ENCODE results near the gene NSG2. TPM values are rescaled to one million over a fixed set of nuclear protein-coding genes. Genes with fewer than 3 reads are reported as not detected.

The NSG2 gene
- total RNA-seq, 1 donor from 2014 or later: 1.5 TPM

- no peak for DNase-seq (ENCODE audit: low spot score)
- intact Hi-C loops (cut with DNase I): no loop called here
These were observed 11.7 kb downstream of the NSG2 start for GRCh38 chr5:174057206-174057605.

GRCh38 chr5:174058433-174059122 is 13.1 kb downstream of the NSG2 start:
- DNase-seq (ENCODE audit: low spot score): no peak
- intact Hi-C loops (cut with DNase I): no loop called here

- intact Hi-C loops (cut with DNase I): no loop called here
- no peak for DNase-seq (ENCODE audit: low spot score)
These were observed 13.7 kb downstream of the NSG2 start for GRCh38 chr5:174059247-174059646.

- intact Hi-C loops (cut with DNase I): no loop called here
- no peak for DNase-seq (ENCODE audit: low spot score)
These were observed 17.7 kb downstream of the NSG2 start for GRCh38 chr5:174063082-174063756.

- intact Hi-C loops (cut with DNase I): no loop called here
These were observed 18.7 kb downstream of the NSG2 start for GRCh38 chr5:174064171-174064570.

GRCh38 chr5:174065528-174066197 is 20.2 kb downstream of the NSG2 start:
- intact Hi-C loops (cut with DNase I): no loop called here
- DNase-seq (ENCODE audit: low spot score): no peak

More at GRCh38 chr5:174064171-174064570, 18.7 kb downstream of the NSG2 start:
- no peak for DNase-seq (ENCODE audit: low spot score)

- intact Hi-C loops (cut with DNase I): no loop called here
- DNase-seq (ENCODE audit: low spot score): no peak
These were observed 22.0 kb downstream of the NSG2 start for GRCh38 chr5:174067499-174067898.

GRCh38 chr5:174071484-174071883 is 26.0 kb downstream of the NSG2 start:
- intact Hi-C loops (cut with DNase I): no loop called here

GRCh38 chr5:174073122-174073660 is 27.7 kb downstream of the NSG2 start:
- no peak for DNase-seq (ENCODE audit: low spot score)
- intact Hi-C loops (cut with DNase I): no loop called here

More at GRCh38 chr5:174071484-174071883, 26.0 kb downstream of the NSG2 start:
- DNase-seq (ENCODE audit: low spot score): no peak

- DNase-seq (ENCODE audit: low spot score): no peak
- intact Hi-C loops (cut with DNase I): no loop called here
These were observed 28.9 kb downstream of the NSG2 start for GRCh38 chr5:174074369-174074768.

- intact Hi-C loops (cut with DNase I): no loop called here
- no peak for DNase-seq (ENCODE audit: low spot score)
These were observed 32.9 kb downstream of the NSG2 start for GRCh38 chr5:174078416-174078815.

- intact Hi-C loops (cut with DNase I): no loop called here
These were observed 36.8 kb downstream of the NSG2 start for GRCh38 chr5:174082286-174082685.

GRCh38 chr5:174083056-174083827 is 37.7 kb downstream of the NSG2 start:
- DNase-seq (ENCODE audit: low spot score): no peak

More at GRCh38 chr5:174082286-174082685, 36.8 kb downstream of the NSG2 start:
- no peak for DNase-seq (ENCODE audit: low spot score)

GRCh38 chr5:174084691-174085154 is 39.2 kb downstream of the NSG2 start:
- intact Hi-C loops (cut with DNase I): no loop called here

More at GRCh38 chr5:174083056-174083827, 37.7 kb downstream of the NSG2 start:
- intact Hi-C loops (cut with DNase I): no loop called here

GRCh38 chr5:174086751-174087150 is 41.2 kb downstream of the NSG2 start:
- no peak for DNase-seq (ENCODE audit: low spot score)
- intact Hi-C loops (cut with DNase I): no loop called here

More at GRCh38 chr5:174084691-174085154, 39.2 kb downstream of the NSG2 start:
- no peak for DNase-seq (ENCODE audit: low spot score)

- intact Hi-C loops (cut with DNase I): no loop called here
- no peak for DNase-seq (ENCODE audit: low spot score)
These were observed 42.3 kb downstream of the NSG2 start for GRCh38 chr5:174087783-174088182.

- intact Hi-C loops (cut with DNase I): no loop called here
These were observed 44.6 kb downstream of the NSG2 start for GRCh38 chr5:174090129-174090528.

GRCh38 chr5:174093123-174093522 is 47.6 kb downstream of the NSG2 start:
- intact Hi-C loops (cut with DNase I): no loop called here
- DNase-seq (ENCODE audit: low spot score): no peak

More at GRCh38 chr5:174090129-174090528, 44.6 kb downstream of the NSG2 start:
- no peak for DNase-seq (ENCODE audit: low spot score)

GRCh38 chr5:174094857-174095606 is 49.5 kb downstream of the NSG2 start:
- intact Hi-C loops (cut with DNase I): no loop called here
- DNase-seq (ENCODE audit: low spot score): peak; percentile 26
